Osteoblast (primary cell): ENCODE data around the gene ADGRL3. TPM values are rescaled to one million over a fixed set of nuclear protein-coding genes. Genes with fewer than 3 reads are reported as not detected.

Experiments
- DNase-seq: peaks from one replicate; pipeline ENCODE4 v3.0.0; 2011; ENCODE audit warnings: low spot score, mixed read lengths; ENCODE audit not compliant: insufficient read length; ENCODE audit errors: missing footprints
- H2AFZ ChIP-seq: 2 replicates; pipeline ENCODE4 v1.6.0; 2011; ENCODE audit warnings: mild to moderate bottlenecking, low read length
- H3K27ac ChIP-seq: 2 replicates; pipeline ENCODE4 v1.5.1; 2011; ENCODE audit warnings: mild to moderate bottlenecking, low read depth, low read length, moderate library complexity
- H3K27me3 ChIP-seq: 2 replicates; pipeline ENCODE4 v1.6.0; 2012; ENCODE audit warnings: mild to moderate bottlenecking, control low read depth, inconsistent platforms, low read length, moderate library complexity; ENCODE audit not compliant: insufficient read depth
- H3K36me3 ChIP-seq: 2 replicates; pipeline ENCODE4 v1.5.1; 2011; ENCODE audit warnings: mild to moderate bottlenecking, low read length, control low read depth, moderate library complexity; ENCODE audit not compliant: insufficient read depth
- H3K4me1 ChIP-seq: 2 replicates; pipeline ENCODE4 v1.5.1; 2011; ENCODE audit warnings: mild to moderate bottlenecking, low read length, control low read depth, moderate library complexity; ENCODE audit not compliant: insufficient read depth
- H3K4me2 ChIP-seq: 2 replicates; pipeline ENCODE4 v1.6.0; 2011; ENCODE audit warnings: mild to moderate bottlenecking, low read length; ENCODE audit not compliant: insufficient read depth
- H3K4me3 ChIP-seq: fragments of 200-600 bp; sonication (generic); 3 replicates; pipeline ENCODE4 v1.5.1; 2012; ENCODE audit warnings: mild to moderate bottlenecking, low read length, inconsistent platforms; ENCODE audit not compliant: insufficient read depth
- H3K79me2 ChIP-seq: 2 replicates; pipeline ENCODE4 v1.6.0; 2012; ENCODE audit warnings: mild to moderate bottlenecking, low read length, control low read depth, inconsistent platforms; ENCODE audit not compliant: insufficient read depth
- H3K9me3 ChIP-seq: 2 replicates; pipeline ENCODE4 v1.5.1; 2011; ENCODE audit warnings: low read depth, low read length, control low read depth
- H4K20me1 ChIP-seq: 2 replicates; pipeline ENCODE4 v1.6.0; 2012; ENCODE audit warnings: mild to moderate bottlenecking, low read length, control low read depth; ENCODE audit not compliant: insufficient read depth
- CTCF ChIP-seq: IDR thresholded peaks from 2 replicates; pipeline ENCODE4 v1.5.1; 2011; ENCODE audit warnings: mild to moderate bottlenecking, low read depth, low read length, moderate library complexity; ENCODE audit errors: extremely low read depth
- total RNA-seq: library from RNA; depleted of rRNA; stranded (reverse); fragments of >200 nt; gene quantifications from 2 replicates; pipeline ENCODE4 v1.2.3, GENCODE V29; 2012

Gene ADGRL3
- total RNA-seq, 1 donor = not detected

DNA sequence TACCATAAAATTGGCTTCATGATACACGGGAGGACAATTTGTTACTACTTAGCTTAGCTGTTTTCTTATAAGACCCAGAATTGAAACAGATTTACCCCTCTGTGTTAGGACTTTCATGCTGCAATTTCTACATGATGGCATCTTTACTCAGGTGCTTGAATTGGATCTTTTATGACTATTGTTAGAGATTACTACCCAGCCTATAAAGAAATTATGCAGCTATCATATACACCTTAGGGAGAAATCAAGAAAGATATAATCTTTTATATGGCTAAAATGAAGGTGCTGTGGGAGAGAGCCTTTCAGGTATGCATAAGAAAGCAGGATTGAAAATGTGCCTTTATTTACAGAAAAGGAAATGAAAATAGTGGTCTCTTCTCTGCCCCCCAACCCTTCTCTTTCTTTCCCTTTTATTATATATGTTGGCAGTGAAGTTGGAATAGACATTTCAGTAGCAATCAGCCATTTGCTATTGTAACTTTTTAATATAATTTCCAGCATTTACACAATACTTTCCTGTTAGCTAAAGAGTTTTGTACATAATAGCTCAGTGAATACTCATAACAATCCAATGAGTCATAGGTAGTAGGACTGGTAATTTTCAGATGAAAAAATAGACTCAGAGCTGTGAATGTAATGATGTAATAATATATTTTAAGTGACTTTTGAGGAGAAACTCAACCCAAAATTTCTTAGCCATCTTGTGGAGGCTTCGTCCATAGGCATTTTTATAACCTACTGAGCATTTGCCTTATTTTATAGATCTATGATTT lies 311.8 kb downstream of the ADGRL3 start:
- Histone ChIP-seq H2AFZ (no peak overlapping the region), H3K27ac (no peak overlapping the region), H3K79me2 (no peaks in the 10 kb centered on the region), H3K9me3 (no peaks in the 10 kb centered on the region), H3K27me3 (no peaks in the 10 kb centered on the region), H3K4me3 (no peak overlapping the region), H3K4me1 (no peaks in the 10 kb centered on the region), H4K20me1 (no peaks in the 10 kb centered on the region), H3K36me3 (no peaks in the 10 kb centered on the region), H3K4me2 (no peak overlapping the region)
- no peak for DNase-seq
- TF ChIP-seq CTCF = no peak

DNA sequence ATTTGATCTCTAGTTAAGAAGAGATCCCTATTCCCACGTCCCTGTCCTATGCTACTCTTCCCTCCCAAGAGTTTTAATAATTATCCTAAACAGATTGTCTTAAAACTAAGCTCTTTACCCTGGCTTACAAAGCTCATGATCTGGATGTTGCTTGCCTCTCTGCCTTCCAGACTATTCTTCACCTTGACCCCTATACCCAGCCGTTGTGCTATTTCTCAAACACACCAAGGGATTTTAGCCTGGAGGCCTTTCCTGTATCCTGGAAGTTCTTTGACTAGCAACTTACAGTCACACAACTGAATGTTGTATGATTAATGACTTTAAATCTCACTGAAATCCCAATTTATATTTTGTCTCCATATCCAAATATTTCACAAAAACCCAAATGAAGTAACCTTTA lies 314.9 kb downstream of the ADGRL3 start:
- DNase-seq = no peak

GRCh38 chr4:61517144-61517543 lies 317.0 kb downstream of the ADGRL3 start:
- no peak overlapping the region for H3K27ac ChIP-seq
- H3K4me1 ChIP-seq = no peaks in the 10 kb centered on the region
- no peaks in the 10 kb centered on the region for H3K27me3 ChIP-seq
- H3K4me2 ChIP-seq = no peak overlapping the region
- no peak for TF ChIP-seq CTCF
- H3K79me2 ChIP-seq = no peaks in the 10 kb centered on the region
- peaks cover 6% of the 10 kb centered on the region for H3K9me3 ChIP-seq
- no peaks in the 10 kb centered on the region for H3K36me3 ChIP-seq
- no peaks in the 10 kb centered on the region for H4K20me1 ChIP-seq
- H3K4me3 ChIP-seq = no peak overlapping the region
- DNase-seq = no peak
- no peak overlapping the region for H2AFZ ChIP-seq

More for the DNA sequence above, 314.9 kb downstream of the ADGRL3 start:
- H3K27me3 ChIP-seq = no peaks in the 10 kb centered on the region
- H3K4me2 ChIP-seq = no peak overlapping the region
- H3K27ac ChIP-seq = no peak overlapping the region
- no peaks in the 10 kb centered on the region for H3K79me2 ChIP-seq
- no peaks in the 10 kb centered on the region for H4K20me1 ChIP-seq
- H3K36me3 ChIP-seq = no peaks in the 10 kb centered on the region
- H2AFZ ChIP-seq = no peak overlapping the region
- H3K4me3 ChIP-seq = no peak overlapping the region
- no peaks in the 10 kb centered on the region for H3K4me1 ChIP-seq
- TF ChIP-seq CTCF = no peak
- peaks cover 2% of the 10 kb centered on the region for H3K9me3 ChIP-seq

- Histone ChIP-seq H3K4me1 (no peaks in the 10 kb centered on the region), H3K4me2 (no peak overlapping the region), H3K9me3 (peaks cover 6% of the 10 kb centered on the region), H3K4me3 (no peak overlapping the region), H3K27ac (no peak overlapping the region), H2AFZ (no peak overlapping the region), H4K20me1 (no peaks in the 10 kb centered on the region), H3K36me3 (no peaks in the 10 kb centered on the region), H3K27me3 (no peaks in the 10 kb centered on the region), H3K79me2 (no peaks in the 10 kb centered on the region)
- TF ChIP-seq CTCF = no peak
- no peak for DNase-seq
These were observed 320.0 kb downstream of the ADGRL3 start for GRCh38 chr4:61520166-61520565.
